Activated CD8-positive, alpha-beta memory T cell treated with anti-CD3 and anti-CD28 coated beads for 4 hours (primary cell): ENCODE results near the gene LTC4S.
"Not testable (repeated sequence)": the region's sequence is repeated elsewhere in the genome, so short reads cannot be mapped to it uniquely, and the experiment has no call there.

Source experiments
- DNase-seq, 2 donors: peaks; one replicate each; pipeline ENCODE4 v3.0.0-alpha.2; 2020; ENCODE audit warnings: low read depth in 2 of 2

The LTC4S gene

DNA sequence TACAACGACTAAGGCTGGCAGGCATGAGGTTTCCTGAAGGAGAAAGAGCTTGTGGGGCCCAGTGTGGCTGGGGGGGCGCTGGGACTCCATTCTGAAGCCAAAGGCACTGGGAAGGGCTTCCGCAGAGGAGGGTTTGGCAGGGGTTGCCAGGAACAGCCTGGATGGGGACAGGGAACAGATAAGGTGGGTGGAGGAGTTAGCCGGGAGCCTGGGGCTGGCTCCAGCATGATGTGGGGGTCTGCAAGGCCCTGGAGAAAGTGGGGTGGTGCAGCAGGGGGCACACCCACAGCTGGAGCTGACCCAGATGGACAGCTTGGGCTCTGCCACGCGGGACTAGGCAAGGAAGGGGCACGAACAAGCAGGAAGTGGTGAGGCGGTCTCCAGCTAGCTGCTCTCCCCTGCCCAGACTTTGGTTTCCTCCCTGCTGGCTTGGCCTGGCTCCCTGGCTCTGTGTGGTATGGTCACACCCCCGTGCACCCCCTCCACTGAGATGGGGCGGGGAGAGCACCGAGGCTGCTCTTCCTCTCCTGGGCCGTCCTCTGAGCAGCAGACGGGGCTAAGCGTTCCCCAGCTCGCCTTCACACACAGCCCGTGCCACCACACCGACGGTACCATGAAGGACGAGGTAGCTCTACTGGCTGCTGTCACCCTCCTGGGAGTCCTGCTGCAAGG, at the start of gene LTC4S:
Gene LTC4S, plus strand, starts transcription at position 519 of the 672 bp plus-strand sequence. Its CDS starts 95 bp downstream, at position 614.
- DNase-seq = no peak

GRCh38 chr5:179744106-179744505, 49.7 kb upstream of the LTC4S start:
- not testable (repeated sequence) for DNase-seq

GRCh38 chr5:179746872-179747271, 46.9 kb upstream of the LTC4S start:
- no peak for DNase-seq

DNA sequence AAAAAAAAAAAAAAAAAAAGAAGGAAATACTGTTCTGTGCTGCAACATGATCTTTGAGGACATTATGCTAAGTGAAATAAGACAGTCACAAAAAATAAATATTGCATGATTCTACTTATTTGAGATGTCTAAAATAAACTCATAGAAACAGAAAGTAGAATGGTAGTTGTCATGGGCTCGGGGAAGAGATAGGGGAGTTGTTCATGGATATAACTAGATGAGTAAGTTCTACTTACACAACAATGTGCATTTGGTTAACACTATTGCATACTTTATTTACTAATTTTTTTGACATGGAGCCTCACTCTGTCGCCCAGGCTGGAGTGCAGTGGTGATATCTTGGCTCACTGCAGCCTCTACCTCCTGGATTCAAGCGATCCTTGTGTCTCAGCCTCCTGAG, 46.0 kb upstream of the LTC4S start:
- no peak for DNase-seq

GRCh38 chr5:179749857-179750508, 43.8 kb upstream of the LTC4S start:
- no peak for DNase-seq

DNA sequence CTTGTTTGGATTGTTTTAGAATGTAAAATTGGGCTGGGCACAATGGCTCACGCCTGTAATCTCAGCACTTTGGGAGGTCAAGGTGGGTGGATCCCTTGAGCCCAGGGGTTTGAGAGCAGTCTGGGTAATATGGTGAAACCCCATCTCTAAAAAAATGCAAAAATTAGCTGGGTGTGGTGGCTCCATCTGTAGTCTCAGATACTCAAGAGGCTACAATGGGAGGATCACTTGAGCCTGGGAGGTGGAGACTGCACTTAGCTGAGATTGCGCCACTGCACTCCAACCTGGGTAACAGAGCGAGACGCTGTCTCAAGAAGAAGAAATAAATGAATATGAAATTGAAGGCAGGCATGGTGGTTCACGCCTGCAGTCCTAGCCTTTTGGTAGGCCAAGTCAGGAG, 39.8 kb upstream of the LTC4S start:
- DNase-seq = no peak

- no peak for DNase-seq
These were observed 38.8 kb upstream of the LTC4S start for GRCh38 chr5:179755022-179755421.

- DNase-seq = no peak
These were observed 34.8 kb upstream of the LTC4S start for GRCh38 chr5:179758955-179759354.

DNA sequence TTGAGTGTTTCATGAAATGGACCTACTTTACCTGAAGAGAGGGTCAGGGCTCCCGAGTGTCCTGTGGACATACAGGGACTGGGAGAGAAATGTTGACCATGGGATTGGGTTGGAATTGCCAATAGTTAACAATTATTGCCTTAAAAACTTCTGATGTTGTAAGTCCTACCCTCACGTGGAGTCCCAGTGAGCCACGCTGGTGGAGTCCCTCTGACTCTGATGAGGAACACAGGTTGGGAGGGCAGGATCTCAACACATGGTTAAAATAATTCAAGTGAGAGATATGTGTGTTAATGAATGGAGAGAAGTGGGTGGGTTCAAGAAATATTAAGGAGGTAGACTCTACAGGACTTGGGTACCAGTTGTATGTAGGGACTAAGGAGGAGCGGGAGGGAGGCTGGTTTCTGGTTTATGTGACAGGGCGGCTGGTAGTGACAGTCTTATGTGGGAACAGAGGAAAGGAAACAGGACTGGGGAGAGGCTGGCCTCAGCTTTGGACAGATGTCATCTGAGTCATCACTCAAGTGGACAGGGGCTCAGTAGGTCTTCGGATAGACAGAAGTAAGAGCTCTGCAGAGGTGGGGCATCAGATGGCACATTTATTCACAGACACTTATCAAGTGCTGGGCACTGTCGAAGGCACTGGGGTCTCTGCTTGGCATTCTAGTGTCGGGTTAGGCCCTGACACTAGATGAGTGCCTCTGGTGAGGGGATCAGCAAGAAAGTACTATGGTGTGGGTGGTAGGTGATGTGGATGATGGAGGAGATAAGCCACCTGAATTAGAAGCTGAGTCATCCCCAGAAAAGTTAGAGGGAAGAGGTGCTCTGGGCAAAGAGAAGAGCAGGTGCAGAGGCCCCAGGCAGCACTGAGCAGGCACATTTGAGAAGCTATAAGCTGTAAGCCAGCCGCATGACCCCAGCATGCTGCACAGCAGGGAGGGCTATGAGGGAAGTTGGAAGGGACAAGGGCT, 33.9 kb upstream of the LTC4S start:
- DNase-seq = peak in 1 of 2 donors; percentile 13

- DNase-seq = no peak
These were observed 31.6 kb upstream of the LTC4S start for GRCh38 chr5:179762079-179762780.

- no peak for DNase-seq
These were observed 31.0 kb upstream of the LTC4S start for GRCh38 chr5:179762781-179763176.

DNA sequence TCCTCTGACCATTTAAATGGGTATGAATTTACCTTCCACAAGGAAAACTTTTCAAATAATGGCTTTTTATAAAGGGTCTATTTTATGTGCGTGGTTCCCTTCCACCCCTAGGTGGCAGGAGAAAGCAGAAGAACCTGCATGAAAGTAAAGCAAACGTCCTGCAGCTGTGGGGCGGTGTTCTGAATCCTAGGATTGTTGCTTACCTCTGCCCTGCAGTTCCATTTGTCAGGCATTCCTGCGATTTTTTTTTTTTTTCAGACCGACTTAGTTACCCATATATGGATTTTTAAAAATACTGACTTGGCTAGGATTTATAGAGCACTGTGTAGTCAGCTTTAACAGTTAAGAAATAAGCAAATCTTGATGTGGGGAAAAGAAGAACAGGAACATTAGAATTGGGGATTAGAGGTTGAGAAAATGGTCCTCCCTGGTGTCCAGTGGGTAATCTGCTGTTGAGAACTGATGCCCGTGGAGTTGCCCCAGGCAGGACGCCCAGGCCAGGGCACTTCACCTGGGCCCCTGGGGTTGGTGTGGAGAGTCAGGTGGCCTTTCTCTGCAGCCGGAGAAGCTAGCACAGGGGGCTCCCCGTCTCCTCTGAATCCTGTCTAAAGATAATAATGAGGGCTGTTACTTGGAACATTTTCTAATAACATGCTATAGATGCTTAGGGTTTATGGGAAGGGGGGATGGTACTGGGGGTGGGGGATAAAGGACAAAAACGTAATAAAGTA, 30.4 kb upstream of the LTC4S start:
- peak; percentile 8 to 28 for DNase-seq

DNA sequence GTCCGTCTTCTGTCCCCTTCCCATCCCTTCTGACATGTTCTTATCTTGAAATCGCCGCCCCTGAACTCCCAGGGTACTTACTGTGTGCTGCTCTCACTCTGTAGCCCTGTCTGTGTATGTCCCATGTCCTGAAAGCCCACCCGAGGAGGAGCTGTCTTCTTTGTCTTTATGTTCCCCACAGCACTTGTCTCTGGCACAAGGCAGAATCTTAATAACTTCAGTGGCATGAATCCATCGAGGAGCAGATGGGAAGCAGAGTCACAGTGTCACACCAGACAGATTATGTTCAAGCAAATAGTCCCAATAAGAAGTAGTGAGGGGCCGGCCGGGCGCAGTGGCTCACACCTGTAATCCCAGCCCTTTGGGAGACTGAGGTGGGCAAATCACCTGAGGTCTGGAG, 29.7 kb upstream of the LTC4S start:
- no peak for DNase-seq

GRCh38 chr5:179765400-179765799, 28.4 kb upstream of the LTC4S start:
- no peak for DNase-seq

DNA sequence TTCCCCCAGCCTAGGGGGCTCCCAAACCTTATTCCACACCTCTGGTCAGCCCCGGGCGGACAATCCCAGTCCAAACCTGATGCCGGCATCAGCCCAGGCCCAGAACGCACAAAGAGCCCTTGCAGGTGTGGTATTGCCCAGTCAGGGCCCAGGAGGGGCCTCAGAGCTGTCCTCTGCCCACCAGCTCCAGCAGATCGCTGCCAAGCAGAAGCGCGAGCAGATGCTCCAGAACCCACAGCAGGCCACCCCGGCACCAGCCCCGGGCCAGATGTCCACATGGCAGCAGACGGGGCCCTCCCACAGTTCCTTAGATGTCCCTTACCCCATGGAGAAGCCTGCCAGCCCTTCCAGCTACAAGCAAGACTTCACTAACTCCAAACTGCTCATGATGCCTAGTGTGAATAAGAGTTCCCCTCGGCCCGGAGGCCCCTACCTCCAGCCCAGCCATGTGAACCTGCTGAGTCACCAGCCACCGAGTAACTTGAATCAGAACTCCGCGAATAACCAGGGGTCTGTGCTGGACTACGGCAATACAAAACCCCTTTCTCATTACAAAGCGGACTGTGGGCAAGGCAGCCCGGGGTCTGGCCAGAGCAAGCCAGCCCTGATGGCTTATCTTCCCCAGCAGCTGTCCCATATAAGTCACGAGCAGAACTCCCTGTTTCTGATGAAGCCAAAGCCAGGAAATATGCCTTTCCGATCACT, 27.6 kb upstream of the LTC4S start:
- no peak for DNase-seq

GRCh38 chr5:179766726-179767455, 26.9 kb upstream of the LTC4S start:
- no peak for DNase-seq

- no peak for DNase-seq
These were observed 26.2 kb upstream of the LTC4S start for GRCh38 chr5:179767496-179768100.

DNA sequence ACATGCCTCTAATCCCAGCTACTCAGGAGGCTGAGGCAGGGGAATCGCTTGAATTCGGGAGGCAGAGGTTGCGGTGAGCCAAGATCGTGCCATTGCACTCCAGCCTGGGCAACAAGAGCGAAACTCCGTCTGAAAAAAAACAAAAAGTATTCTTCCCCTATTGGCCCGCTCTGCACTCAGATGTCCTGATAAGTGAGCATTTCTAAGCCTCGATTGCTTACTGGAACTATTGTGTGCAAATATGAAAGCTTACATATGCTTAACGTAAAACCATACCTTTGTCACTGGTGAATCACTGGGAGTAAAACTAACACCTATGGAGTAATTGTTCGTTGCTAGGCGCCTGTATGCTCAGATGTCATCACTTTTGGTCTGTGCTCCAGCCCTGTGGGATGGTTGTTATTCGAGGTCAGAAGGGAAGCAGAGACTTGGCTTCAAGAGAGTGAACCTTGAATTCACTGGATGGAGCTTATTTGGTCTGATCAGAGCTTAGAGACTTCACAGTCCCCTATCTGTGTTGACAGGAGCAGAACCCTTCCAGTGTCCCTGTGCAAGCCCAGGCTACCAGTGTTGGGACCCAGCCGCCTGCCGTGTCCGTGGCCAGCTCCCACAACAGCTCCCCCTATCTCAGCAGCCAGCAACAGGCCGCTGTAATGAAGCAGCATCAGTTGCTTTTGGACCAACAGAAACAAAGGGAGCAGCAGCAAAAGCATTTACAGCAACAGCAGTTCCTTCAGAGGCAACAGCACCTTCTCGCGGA, 25.3 kb upstream of the LTC4S start:
- no peak for DNase-seq

- no peak for DNase-seq
These were observed 24.5 kb upstream of the LTC4S start for GRCh38 chr5:179769271-179769670.
